GM12892 (cell line): ENCODE measurements around the gene PDE6H.

Experiments
- POLR2A ChIP-seq: IDR thresholded peaks from 2 replicates; pipeline ENCODE4 v1.6.1; 2011; ENCODE audit warnings: low read depth, low read length, control low read depth
- POLR2AphosphoS5 ChIP-seq: IDR thresholded peaks from 2 replicates; pipeline ENCODE4 v1.6.1; 2011; ENCODE audit warnings: low read depth, low read length, control low read depth

GRCh38 chr12:15005064-15005463 is 32.2 kb downstream of the PDE6H start:
- TF ChIP-seq POLR2AphosphoS5, result no peak
- no peak for TF ChIP-seq POLR2A
